Urothelium cell line (cell line): ENCODE measurements around the gene MARK3.
"Not testable (repeated sequence)": the region's sequence is repeated elsewhere in the genome, so short reads cannot be mapped to it uniquely, and the experiment has no call there.

ENCODE experiments used
- DNase-seq: peaks from one replicate; pipeline ENCODE4 v3.0.0; 2011; ENCODE audit warnings: low spot score, mixed read lengths
- FAIRE-seq: peaks from 2 replicates; lab custom pipeline; 2011; peaks lifted over from hg19 to GRCh38; lab: Jason Lieb, UNC

The MARK3 gene

GRCh38 chr14:103509864-103510723 lies 124.9 kb downstream of the MARK3 start:
- no peak for DNase-seq
- no peak for FAIRE-seq

GRCh38 chr14:103510724-103511693 lies 125.8 kb downstream of the MARK3 start:
- DNase-seq (no peak), FAIRE-seq (no peak)

- not testable (repeated sequence) for FAIRE-seq
Observed at GRCh38 chr14:103512180-103512579, 127.0 kb downstream of the MARK3 start.

GRCh38 chr14:103512701-103513611 lies 127.7 kb downstream of the MARK3 start:
- DNase-seq: no peak
- FAIRE-seq: no peak

More at GRCh38 chr14:103512180-103512579, 127.0 kb downstream of the MARK3 start:
- not testable (repeated sequence) for DNase-seq

- DNase-seq (no peak), FAIRE-seq (no peak)
Observed at GRCh38 chr14:103514596-103515421, 129.6 kb downstream of the MARK3 start.

- FAIRE-seq: no peak
Observed at GRCh38 chr14:103516426-103517173, 131.4 kb downstream of the MARK3 start.

GRCh38 chr14:103517174-103517566 lies 132.0 kb downstream of the MARK3 start:
- no peak for DNase-seq
- FAIRE-seq: no peak

More at GRCh38 chr14:103516426-103517173, 131.4 kb downstream of the MARK3 start:
- DNase-seq: no peak

GRCh38 chr14:103517721-103518421 lies 132.7 kb downstream of the MARK3 start:
- DNase-seq (no peak), FAIRE-seq (no peak)

GRCh38 chr14:103518422-103519042 lies 133.3 kb downstream of the MARK3 start:
- peak; percentile 66 for DNase-seq
- no peak for FAIRE-seq

GRCh38 chr14:103519043-103519836 lies 134.0 kb downstream of the MARK3 start:
- FAIRE-seq (no peak), DNase-seq (no peak)

GRCh38 chr14:103519837-103520212 lies 134.6 kb downstream of the MARK3 start:
- FAIRE-seq (no peak), DNase-seq (no peak)

- no peak for FAIRE-seq
Observed at GRCh38 chr14:103520269-103520656, 135.0 kb downstream of the MARK3 start.

GRCh38 chr14:103520657-103521437 lies 135.6 kb downstream of the MARK3 start:
- DNase-seq (peak; percentile 88), FAIRE-seq (no peak)

More at GRCh38 chr14:103520269-103520656, 135.0 kb downstream of the MARK3 start:
- DNase-seq: no peak

- DNase-seq (no peak), FAIRE-seq (no peak)
Observed at GRCh38 chr14:103521438-103521950, 136.3 kb downstream of the MARK3 start.

GRCh38 chr14:103521951-103522563 lies 136.8 kb downstream of the MARK3 start:
- FAIRE-seq (no peak), DNase-seq (no peak)
